ENCODE measurements around the gene CCRL2.

Gene CCRL2

GRCh38 chr3:46398186-46398955 is 8.7 kb upstream of the CCRL2 start:
- Histone ChIP-seq H3K4me3 (ENCODE audit: low read depth in 1 of 2, low read length in 1 of 2) (no peak overlapping the region), H3K36me3 (no peaks in the 10 kb centered on the region), H3K9me3 (no peaks in the 10 kb centered on the region), H3K27me3 (no peaks in the 10 kb centered on the region), H3K4me1 (ENCODE audit: control insufficient read depth in 1 of 2, insufficient read depth in 1 of 2, low read depth in 1 of 2, low read length in 1 of 2) (peaks cover 35 to 37% of the 10 kb centered on the region in 2 experiments), H3K27ac (no peak overlapping the region)
- no peak for TF ChIP-seq CTCF (IDR thresholded peaks at IDR 0.05)

- H3K9me3 ChIP-seq: no peaks in the 10 kb centered on the region
- H3K27ac ChIP-seq: no peak overlapping the region
- H3K36me3 ChIP-seq: no peaks in the 10 kb centered on the region
- no peaks in the 10 kb centered on the region for H3K27me3 ChIP-seq
- H3K4me3 ChIP-seq (ENCODE audit: low read depth in 1 of 2, low read length in 1 of 2): no peak overlapping the region
- peaks cover 28 to 30% of the 10 kb centered on the region in 2 experiments for H3K4me1 ChIP-seq (ENCODE audit: control insufficient read depth in 1 of 2, insufficient read depth in 1 of 2, low read depth in 1 of 2, low read length in 1 of 2)
- no peak for TF ChIP-seq CTCF (IDR thresholded peaks at IDR 0.05)
Measured at GRCh38 chr3:46399098-46399497, 8.0 kb upstream of the CCRL2 start.

- Histone ChIP-seq H3K27ac (no peak overlapping the region), H3K4me3 (ENCODE audit: low read depth in 1 of 2, low read length in 1 of 2) (no peak overlapping the region), H3K9me3 (no peaks in the 10 kb centered on the region), H3K4me1 (ENCODE audit: control insufficient read depth in 1 of 2, insufficient read depth in 1 of 2, low read depth in 1 of 2, low read length in 1 of 2) (peaks cover 23 to 27% of the 10 kb centered on the region in 2 experiments), H3K36me3 (no peaks in the 10 kb centered on the region), H3K27me3 (no peaks in the 10 kb centered on the region)
- no peak for TF ChIP-seq CTCF (IDR thresholded peaks at IDR 0.05)
Measured at GRCh38 chr3:46399557-46399956, 7.5 kb upstream of the CCRL2 start.

- no peak overlapping the region for H3K27ac ChIP-seq
- H3K9me3 ChIP-seq: no peaks in the 10 kb centered on the region
- peaks cover 25 to 27% of the 10 kb centered on the region in 2 experiments for H3K4me1 ChIP-seq (ENCODE audit: control insufficient read depth in 1 of 2, insufficient read depth in 1 of 2, low read depth in 1 of 2, low read length in 1 of 2)
- H3K4me3 ChIP-seq (ENCODE audit: low read depth in 1 of 2, low read length in 1 of 2): no peak overlapping the region
- no peaks in the 10 kb centered on the region for H3K36me3 ChIP-seq
- no peak for TF ChIP-seq CTCF (IDR thresholded peaks at IDR 0.05)
- H3K27me3 ChIP-seq: no peaks in the 10 kb centered on the region
Measured at GRCh38 chr3:46400000-46400734, 6.9 kb upstream of the CCRL2 start.

- TF ChIP-seq CTCF (IDR thresholded peaks at IDR 0.05): no peak
- H3K4me1 ChIP-seq (ENCODE audit: control insufficient read depth in 1 of 2, insufficient read depth in 1 of 2, low read depth in 1 of 2, low read length in 1 of 2): peaks cover 25 to 27% of the 10 kb centered on the region in 2 experiments
- no peaks in the 10 kb centered on the region for H3K27me3 ChIP-seq
- H3K36me3 ChIP-seq: no peaks in the 10 kb centered on the region
- H3K27ac ChIP-seq: no peak overlapping the region
- no peak overlapping the region for H3K4me3 ChIP-seq (ENCODE audit: low read depth in 1 of 2, low read length in 1 of 2)
- H3K9me3 ChIP-seq: no peaks in the 10 kb centered on the region
Measured at GRCh38 chr3:46400846-46401245, 6.2 kb upstream of the CCRL2 start.
